ENCODE results near the gene MACROD2. TPM values are rescaled to one million over a fixed set of nuclear protein-coding genes. Genes with fewer than 3 reads are reported as not detected.
"Not testable (repeated sequence)": the region's sequence is repeated elsewhere in the genome, so short reads cannot be mapped to it uniquely, and the experiment has no call there.

Gene MACROD2
- total RNA-seq: 4.2 TPM
- long read RNA-seq, partial matches to known transcripts: 0 of 2 reads
- long read RNA-seq, other reads (novel, unspliced or antisense): 2 of 2 reads

DNA sequence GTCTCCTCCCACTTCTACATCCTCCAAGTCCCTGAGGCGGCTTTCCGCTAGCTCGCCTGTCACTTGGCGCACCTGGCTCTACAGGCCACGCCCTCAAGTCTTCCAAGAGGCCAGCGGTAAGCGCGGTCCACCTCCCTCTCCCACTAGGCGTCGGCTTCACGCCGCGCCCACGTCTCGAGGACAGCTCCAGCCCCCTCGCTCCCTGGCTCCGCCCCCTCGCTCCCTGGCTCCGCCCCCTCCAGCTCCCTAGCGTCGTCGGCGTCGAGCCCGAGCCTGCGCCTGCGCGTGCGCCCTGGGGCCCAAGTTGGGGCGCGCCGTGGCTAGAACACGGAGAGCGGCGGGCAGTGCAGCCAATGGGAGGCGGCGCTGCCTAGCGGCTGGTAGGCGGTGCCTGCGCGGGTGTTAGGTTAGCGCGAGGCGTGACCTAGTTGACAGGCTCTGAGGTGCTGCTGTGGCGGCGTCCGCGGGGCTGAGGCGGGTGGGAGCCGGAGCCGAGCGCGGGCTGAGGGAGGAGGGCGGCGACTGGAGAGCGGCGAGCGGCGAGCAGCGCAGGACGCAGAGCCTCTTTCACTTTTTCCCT, at the start of gene MACROD2:
TSS of gene MACROD2 (plus strand) at position 431 of the 580 bp plus-strand sequence.
- DNase-seq: peak; percentile 93
- intact Hi-C loops (cut with DNase I): no loop called here
- peak; percentile 99 for ATAC-seq (ENCODE audit: poor library complexity)

DNA sequence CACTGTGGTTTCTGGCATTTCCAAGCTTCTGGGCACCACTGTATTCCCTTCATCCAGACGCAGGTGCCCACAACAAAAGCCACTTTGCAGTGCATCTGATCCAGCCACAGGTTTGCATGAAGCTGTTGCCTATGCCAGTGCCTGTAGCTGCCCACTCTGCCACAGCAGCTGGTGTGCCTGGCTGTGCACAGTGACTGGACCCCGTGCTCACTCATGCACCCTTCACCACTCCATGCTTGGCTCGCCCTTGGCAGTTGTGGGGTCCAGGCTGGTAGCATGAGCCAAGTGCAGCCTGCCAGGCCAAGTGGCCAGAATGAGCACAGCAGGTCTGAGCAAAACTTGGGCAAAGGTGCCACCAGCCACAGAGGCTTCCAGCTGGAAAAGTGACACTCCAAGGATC, 47.6 kb upstream of the MACROD2 start:
- intact Hi-C loops (cut with DNase I): no loop called here
- no peak for ATAC-seq (ENCODE audit: poor library complexity)
- no peak for DNase-seq

DNA sequence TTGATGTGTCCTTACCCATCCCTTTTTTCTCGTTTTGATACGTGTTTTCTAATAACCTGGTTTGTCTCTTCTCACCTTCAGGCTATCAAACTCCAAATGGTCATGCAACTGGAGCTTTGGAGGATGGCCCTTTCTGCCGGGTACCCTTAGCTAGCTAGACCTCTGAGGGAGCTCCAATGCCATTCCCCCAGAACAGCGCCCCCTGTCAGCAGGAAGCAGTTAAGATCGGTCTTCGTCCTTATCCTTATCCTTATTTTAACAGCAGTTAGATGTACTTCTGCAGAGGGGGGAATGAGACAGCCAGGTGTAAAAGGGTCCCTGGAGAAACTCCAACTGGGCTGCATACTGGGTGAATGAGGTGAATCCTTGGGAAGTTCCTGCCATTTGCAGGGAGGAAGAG, 42.1 kb upstream of the MACROD2 start:
- ATAC-seq (ENCODE audit: poor library complexity) (no peak), DNase-seq (no peak)
- intact Hi-C loops (cut with DNase I): no loop called here

DNA sequence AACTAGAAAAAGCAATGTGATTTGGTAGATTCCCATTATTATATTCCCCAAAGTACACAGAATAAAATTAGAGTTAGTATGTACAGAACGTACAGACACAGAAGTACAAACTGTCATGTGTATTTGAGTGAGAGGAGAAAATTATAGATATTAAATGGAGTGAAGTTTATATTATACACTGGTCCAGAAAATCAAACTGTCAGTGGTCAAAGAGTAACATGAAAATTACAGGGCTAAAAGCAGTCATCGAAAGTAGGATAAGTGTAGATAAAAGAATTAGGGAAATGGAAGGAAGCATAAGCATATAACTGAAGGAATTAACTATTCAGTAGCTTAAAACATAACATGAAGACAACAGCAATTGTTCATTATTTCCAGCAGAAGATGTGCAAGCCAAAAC, 35.2 kb upstream of the MACROD2 start:
- no peak for DNase-seq
- no peak for ATAC-seq (ENCODE audit: poor library complexity)
- intact Hi-C loops (cut with DNase I): no loop called here

DNA sequence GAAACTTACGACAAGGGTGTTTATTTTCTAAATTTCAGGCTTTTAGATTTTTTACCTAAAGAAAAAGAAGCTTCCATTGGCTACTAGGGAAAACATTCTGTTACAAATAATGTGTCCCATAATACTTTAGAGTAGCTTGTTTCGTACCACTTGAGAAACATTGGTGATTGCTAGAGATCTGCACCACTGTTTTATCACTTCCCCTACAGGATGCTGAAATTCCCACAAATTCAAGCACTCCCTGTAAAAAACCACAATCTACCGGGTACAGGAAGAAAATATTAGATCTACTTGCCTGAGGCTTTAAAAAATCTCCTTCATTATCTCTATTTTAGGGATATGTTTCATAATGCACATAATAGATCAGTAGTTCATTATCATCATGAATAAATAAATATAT, 34.8 kb upstream of the MACROD2 start:
- no peak for ATAC-seq (ENCODE audit: poor library complexity)
- intact Hi-C loops (cut with DNase I): no loop called here
- DNase-seq: no peak

DNA sequence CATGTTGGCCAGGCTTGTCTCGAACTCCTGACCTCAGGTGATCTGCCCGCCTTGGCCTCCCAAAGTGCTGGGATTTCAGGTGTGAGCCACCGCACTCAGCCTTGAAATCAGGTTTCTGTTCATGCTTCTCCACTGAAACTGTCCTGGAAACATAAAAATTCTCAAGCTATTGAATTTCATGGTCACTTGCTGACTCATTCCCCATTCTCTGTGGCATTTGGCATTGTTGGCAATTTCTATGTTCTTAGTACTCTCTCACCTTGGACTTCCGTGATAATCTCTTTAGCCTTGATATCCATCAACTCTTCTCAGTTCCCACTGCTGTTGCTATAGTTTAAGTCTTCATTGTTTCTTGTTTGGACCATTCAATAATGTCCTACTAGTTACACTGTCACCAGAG, 11.1 kb upstream of the MACROD2 start:
- no peak for ATAC-seq (ENCODE audit: poor library complexity)
- intact Hi-C loops (cut with DNase I): no loop called here
- DNase-seq: no peak

DNA sequence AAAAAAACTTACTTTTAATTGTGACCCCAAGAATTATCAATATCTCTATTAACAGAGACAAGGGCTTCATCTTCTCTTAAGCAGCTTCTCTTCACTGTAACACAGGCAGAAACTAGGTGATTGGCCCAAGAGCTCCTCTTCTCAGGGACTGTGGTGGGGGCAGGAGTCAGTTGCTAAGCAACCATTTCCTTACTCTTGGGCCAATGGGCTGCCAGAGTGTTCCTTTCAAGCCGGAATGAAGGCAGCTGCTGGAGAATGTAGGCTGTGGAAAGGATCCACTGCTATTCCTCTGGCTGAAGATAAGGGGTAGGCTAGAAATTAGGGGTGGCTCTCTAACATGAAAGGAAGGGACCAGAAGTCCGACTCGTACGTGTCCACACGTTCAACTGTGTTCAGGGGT, 4.9 kb upstream of the MACROD2 start, which contains the start of gene SEL1L2:
TSS of gene SEL1L2 (minus strand) at position 150 of the 400 bp plus-strand sequence. CDS start at position 70, 80 bp downstream.
- ATAC-seq (ENCODE audit: poor library complexity) (no peak), DNase-seq (no peak)
- intact Hi-C loops (cut with DNase I): no loop called here

DNA sequence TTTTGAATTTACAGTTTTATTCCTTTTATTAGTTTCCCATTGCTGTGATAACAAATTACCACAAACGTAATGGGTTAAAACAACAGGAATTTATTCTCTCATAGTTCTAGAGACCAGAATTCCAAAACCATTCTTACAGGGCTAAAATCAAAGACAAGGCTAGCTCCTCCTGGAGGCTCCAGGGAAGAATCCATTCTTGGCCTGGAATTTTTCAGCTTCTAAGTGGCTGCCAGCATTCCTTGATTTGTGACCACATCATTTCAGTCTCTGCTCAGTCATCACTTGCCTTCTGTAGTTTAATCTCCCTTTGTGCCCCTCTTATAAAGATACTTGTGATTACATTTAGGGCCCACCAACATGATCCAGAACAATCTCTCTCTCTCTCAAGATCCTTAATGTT, 4.0 kb upstream of the MACROD2 start:
- intact Hi-C loops (cut with DNase I): no loop called here
- ATAC-seq (ENCODE audit: poor library complexity) (no peak), DNase-seq (no peak)

DNA sequence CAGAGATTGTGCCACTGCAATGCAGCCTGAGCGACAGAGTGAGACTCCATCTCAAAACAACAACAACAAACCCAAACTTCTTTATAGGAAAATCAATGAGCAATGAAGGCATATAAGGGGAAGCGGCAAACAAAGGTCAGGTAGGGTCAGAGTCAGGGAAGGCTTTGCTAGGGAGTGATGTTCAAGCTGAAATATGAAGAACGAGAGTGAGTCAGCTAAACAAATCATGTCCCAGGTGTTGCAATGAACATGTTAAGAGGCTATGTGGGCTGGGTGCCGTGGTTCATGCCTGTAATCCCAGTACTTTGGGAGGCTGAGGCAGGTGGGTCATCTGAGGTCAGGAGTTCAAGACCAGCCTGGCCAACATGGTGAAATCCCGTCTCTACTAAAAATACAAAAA, 3.4 kb upstream of the MACROD2 start:
- intact Hi-C loops (cut with DNase I); ATAC-seq (ENCODE audit: poor library complexity); DNase-seq: not testable (repeated sequence)

DNA sequence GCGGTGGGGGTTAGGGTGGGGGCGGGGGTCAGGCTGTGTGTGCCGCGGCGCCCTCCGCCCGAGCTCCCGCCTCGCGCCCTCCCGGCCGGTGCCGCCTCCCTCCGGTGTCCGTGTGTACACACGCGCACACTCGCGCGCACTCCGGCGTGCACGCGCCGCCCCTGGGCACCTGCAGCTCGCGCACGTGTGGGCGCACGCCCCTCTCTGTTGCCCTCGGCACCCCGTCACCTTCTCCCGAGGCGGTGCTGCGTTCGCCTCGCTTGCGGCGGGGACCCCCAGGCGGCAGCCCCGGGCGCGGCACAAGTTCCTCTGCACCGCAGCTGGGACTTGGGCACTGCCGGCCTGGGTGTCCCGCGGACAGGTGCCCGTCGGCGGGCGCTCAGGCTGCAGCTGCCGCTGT, 525 bp downstream of the MACROD2 start:
- peak; percentile 52 for DNase-seq
- peak; percentile 74 for ATAC-seq (ENCODE audit: poor library complexity)
- intact Hi-C loops (cut with DNase I): no loop called here

DNA sequence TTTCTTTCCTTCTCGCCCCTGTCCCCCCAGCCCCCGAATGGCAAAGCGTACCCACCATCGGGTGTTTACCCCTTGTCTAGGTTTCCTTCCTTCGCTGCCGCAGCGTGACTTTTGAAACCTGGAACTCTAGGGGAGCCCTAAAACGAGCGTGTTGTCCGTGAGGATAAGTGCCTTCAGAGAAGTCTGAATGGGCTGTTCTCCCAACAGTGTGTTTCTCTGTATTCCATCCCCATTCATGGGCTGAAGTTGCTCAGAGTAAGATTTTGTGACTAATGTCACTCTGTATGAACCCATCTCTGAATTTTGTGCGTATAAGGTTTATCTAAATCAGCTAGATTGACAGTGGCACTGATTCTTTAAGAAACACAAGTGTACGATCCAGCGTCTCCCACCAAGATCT, 949 bp downstream of the MACROD2 start:
- intact Hi-C loops (cut with DNase I): no loop called here
- no peak for DNase-seq
- ATAC-seq (ENCODE audit: poor library complexity): peak; percentile 6

DNA sequence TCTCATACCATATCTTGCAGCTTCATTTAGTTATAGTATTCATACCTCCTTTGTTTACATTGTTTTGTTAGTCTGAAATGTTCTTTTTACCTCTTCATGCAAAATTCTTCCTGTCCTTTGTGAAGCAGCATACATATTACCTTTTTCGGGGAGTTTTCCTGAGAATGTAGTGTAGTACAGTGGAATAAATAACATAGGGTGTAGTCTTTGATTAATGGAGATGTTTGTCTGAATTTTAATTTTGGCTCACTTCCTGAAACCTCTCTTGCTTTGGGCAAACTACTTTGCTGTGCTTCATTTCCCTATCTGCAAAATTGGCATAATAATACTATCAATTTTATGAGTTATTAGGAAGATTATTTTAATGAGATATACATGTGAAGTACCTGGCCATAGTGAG, 5.6 kb downstream of the MACROD2 start:
- no peak for DNase-seq
- intact Hi-C loops (cut with DNase I): no loop called here
- ATAC-seq (ENCODE audit: poor library complexity): no peak

DNA sequence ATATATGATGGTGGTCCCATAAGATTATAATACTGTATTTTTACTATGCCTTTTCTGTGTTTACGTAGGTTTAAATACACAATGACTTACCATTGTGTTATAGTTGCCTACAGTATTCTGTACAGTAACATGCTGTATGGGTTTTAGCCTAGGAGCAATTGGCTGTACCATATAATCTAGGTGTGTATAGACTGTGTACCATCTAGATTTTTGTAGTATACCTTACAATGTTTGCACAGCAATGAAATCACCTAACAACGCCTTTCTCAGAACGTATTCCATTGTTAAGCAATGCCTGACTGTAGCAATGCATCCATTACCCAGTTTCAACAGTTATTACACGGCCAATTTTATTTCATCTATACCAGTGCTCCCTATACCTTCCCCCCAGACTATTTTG, 10.7 kb downstream of the MACROD2 start:
- DNase-seq (no peak), ATAC-seq (ENCODE audit: poor library complexity) (no peak)
- intact Hi-C loops (cut with DNase I): no loop called here

DNA sequence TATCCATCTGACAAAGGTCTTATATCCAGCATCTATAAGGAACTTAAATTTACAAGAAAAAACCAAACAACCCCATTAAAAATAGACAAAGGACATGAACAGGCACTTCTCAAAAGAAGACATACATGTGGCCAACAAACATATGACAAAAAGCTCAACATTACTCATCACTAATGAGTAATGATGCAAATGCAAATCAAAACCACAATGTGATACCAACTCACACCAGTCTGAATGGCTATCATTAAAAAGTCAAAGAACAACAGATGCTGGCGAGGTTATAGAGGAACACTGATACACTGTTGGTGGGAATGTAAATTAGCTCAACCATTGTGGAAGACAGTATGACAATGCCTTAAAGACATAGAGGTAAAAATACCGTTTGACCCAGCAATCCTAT, 13.9 kb downstream of the MACROD2 start:
- ATAC-seq (ENCODE audit: poor library complexity): no peak
- no peak for DNase-seq
- intact Hi-C loops (cut with DNase I): no loop called here

DNA sequence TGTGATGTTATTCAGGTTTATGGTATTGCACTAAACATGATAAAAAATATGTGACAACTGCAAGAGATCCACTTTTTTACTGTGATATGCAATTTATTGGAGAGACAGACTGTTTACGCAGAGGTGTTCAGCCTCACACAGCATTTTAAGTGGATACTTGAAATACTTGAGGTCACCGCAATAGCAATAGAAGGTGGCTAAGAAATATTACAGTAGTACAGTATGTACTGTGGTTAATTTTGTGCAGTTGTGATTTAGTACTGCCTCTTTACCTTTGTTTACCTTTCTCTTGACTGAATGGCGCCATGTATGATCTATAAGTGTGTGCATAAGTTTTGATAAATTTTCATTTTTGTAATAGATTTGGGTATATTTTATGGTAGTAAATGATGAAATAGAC, 17.4 kb downstream of the MACROD2 start:
- intact Hi-C loops (cut with DNase I): no loop called here
- DNase-seq (no peak), ATAC-seq (ENCODE audit: poor library complexity) (no peak)

DNA sequence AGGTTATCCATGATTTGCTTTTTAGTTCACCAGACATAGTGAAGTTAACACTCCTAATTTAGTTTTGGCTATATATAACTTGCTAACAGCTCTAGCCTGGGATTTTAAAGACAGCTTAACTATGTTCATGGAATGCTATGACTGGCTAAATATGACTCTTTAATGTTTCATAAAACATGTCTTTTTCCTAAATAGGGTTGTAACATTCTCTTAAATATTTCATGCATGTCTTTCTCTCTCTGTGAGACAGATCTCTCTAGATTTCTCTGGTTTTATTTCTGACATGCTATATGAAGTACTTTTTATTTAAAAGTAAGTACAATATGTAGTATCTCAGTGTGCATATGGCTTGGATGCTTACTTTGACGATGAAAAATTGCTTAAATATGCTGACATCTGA, 35.7 kb downstream of the MACROD2 start:
- DNase-seq: no peak
- ATAC-seq (ENCODE audit: poor library complexity): no peak
- intact Hi-C loops (cut with DNase I): no loop called here

DNA sequence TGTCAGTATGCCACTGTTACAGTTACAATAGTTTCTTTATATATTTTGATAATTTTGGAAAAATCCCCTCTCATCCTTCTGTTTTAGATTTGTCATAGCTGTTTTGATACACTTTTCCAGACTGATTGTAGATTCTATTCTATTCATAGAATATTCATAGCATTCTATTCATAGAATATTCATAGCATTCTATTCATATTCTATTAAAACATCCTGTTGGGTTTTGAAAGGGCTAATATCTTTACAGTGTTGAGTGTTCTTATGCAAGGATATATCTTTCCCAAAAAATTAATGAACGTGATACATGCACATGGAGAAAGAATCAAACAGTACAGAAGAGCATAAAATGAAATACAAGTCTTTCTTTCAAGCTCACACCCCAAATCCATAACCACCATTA, 38.0 kb downstream of the MACROD2 start:
- no peak for DNase-seq
- ATAC-seq (ENCODE audit: poor library complexity): no peak
- intact Hi-C loops (cut with DNase I): no loop called here

DNA sequence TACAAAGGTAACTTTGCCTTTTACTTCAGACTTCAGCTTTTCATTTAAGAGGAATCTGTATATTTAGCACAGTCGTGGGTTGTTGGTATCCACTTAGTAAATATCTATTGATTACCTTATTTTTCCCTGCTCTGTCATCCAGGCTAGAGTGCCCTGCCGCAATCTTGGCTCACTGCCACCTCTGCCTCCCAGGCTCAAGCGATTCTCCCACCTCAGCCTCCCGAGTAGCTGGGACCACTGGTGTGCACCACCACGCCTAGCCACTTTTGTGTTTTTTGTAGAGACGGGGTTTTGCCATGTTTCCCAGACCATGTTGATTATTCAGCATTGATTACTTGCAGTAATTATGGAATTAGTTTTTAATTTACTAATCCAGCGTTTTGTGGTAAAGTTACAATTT, 41.3 kb downstream of the MACROD2 start:
- ATAC-seq (ENCODE audit: poor library complexity) (no peak), DNase-seq (no peak)
- intact Hi-C loops (cut with DNase I): no loop called here

DNA sequence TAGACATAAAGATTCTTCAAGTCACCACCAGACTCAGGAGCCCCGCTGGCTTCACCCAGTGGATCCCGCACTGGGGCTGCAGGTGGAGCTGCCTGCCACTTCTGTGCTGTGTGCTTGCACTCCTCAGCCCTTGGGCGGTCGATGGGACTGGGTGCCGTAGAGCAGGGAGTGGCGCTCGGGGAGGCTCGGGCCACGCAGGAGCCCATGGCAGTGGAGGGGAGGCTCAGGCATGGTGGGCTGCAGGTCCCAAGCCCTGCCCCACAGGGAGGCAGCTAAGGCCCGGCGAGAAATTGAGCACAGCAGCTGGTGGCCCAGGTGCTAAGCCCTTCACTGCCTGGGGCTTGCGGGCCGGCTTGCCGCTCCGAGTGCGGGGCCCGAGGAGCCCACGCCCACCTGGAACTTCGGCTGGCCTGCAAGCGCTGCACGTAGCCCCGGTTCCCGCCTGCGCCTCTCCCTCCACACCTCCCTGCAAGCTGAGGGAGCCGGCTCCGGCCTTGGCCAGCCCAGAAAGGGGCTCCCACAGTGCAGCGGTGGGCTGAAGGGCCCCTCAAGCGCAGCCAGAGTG, 49.5 kb downstream of the MACROD2 start:
- ATAC-seq (ENCODE audit: poor library complexity); DNase-seq; intact Hi-C loops (cut with DNase I): not testable (repeated sequence)

DNA sequence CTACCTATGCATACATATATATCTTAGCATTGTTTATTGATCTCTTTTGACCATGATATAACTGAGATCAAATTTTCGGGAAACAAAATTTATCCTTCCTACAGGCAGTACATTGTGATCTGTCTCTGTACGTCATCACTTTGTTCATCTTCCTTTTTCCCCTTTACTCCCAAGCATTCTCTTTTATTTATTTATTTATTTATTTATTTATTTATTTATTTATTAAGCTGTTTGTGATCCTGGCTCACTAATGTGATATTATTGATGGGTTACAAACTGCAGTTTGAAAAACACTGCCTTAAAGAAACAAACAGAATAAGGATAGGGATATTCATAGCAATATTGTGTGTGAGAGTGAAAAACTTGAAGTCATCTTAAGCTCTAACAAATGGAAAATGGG, 51.2 kb downstream of the MACROD2 start:
- intact Hi-C loops (cut with DNase I): no loop called here
- DNase-seq (no peak), ATAC-seq (ENCODE audit: poor library complexity) (no peak)

DNA sequence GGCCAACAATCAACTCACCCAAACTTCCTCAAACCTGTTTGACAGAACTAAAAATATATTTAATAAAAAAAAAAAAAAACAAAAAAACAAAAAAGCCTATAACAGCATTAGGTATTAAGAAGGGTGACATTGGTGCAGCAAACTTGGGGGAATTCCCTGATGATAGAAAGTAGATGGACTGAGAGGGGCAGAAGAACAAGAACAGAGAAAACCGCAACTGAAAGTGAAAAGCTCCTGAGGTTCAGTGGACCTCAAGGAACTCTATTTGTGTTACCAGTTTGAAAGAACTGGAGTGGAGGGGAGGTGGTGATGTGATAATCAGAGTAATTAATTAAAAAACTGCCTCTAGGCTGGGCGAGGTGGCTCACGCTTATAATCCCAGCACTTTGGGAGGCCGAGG, 53.8 kb downstream of the MACROD2 start:
- DNase-seq (no peak), ATAC-seq (ENCODE audit: poor library complexity) (no peak)
- intact Hi-C loops (cut with DNase I): no loop called here
